ENCODE measurements around the gene KLK10.
"Not testable (repeated sequence)": the region's sequence is repeated elsewhere in the genome, so short reads cannot be mapped to it uniquely, and the experiment has no call there.

KLK10 gene

DNA sequence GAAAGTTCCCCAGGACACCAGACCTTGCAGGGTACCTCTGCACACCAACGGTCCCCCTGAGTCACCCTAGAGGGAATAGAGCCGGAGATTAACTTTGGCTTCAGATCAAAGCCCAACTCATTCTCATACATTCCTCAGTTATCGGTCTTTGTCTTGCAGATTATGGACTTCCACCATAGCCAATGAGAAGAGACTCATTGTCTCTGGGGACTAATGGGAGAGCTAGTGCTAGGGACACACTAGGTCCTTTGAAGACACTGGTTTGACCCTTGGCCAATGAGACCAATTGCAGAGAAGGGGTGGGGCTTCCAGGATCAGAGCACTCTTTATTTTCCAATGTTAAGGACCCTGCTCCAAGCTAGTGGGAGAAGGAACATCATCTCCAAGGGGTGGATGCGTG is 41.9 kb downstream of the KLK10 start:
- TF ChIP-seq EZH2phosphoT487 (IDR thresholded peaks at IDR 0.05; ENCODE audit: low read depth) = no peak
- TF ChIP-seq, protein P1, sequence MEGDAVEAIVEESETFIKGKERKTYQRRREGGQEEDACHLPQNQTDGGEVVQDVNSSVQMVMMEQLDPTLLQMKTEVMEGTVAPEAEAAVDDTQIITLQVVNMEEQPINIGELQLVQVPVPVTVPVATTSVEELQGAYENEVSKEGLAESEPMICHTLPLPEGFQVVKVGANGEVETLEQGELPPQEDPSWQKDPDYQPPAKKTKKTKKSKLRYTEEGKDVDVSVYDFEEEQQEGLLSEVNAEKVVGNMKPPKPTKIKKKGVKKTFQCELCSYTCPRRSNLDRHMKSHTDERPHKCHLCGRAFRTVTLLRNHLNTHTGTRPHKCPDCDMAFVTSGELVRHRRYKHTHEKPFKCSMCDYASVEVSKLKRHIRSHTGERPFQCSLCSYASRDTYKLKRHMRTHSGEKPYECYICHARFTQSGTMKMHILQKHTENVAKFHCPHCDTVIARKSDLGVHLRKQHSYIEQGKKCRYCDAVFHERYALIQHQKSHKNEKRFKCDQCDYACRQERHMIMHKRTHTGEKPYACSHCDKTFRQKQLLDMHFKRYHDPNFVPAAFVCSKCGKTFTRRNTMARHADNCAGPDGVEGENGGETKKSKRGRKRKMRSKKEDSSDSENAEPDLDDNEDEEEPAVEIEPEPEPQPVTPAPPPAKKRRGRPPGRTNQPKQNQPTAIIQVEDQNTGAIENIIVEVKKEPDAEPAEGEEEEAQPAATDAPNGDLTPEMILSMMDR (IDR thresholded peaks at IDR 0.05; ENCODE audit: low read depth, low read length) = no peak
- no peak overlapping the region for H3K9ac ChIP-seq (ENCODE audit: low read length)
- H3K36me3 ChIP-seq (replicated peaks; ENCODE audit: low read depth, low read length) = no peaks in the 10 kb centered on the region
- no peak overlapping the region for H3K4me2 ChIP-seq (ENCODE audit: low read length)
- H3K27me3 ChIP-seq (ENCODE audit: low read depth, low read length) = peaks cover 40% of the 10 kb centered on the region
- H3K79me2 ChIP-seq (ENCODE audit: low read length) = no peaks in the 10 kb centered on the region
- no peaks in the 10 kb centered on the region for H3K4me1 ChIP-seq (ENCODE audit: low read length)
- H3K9me3 ChIP-seq (ENCODE audit: insufficient read depth, low read length) = no peaks in the 10 kb centered on the region
- H3K4me3 ChIP-seq (ENCODE audit: low read length) = no peak overlapping the region
- H3K27ac ChIP-seq (ENCODE audit: low read length) = no peak overlapping the region
- H4K20me1 ChIP-seq (ENCODE audit: insufficient read depth, low read length) = no peaks in the 10 kb centered on the region
- no peak overlapping the region for H2AFZ ChIP-seq (ENCODE audit: low read depth, low read length)

DNA sequence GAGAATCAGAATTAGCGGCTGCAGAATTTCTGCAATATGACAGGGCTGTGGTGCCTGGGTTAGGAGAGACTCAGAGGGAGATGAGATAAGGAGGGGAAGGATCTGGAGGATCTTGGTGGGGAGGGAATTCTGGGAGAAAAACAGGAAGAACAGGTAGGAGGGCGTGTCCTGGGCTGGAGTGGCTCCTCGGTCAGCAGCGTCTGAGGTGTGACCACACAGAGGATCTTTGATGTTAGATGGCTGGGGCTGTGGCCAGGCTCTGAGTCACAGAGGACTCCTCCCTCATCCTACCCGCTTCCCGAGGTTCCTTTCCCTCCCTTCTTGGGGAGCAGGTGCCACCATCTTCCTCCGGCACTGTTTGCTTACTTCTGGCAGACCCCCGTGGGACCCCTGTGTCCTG is 43.7 kb downstream of the KLK10 start:
- Histone ChIP-seq H3K9me3 (ENCODE audit: insufficient read depth, low read length) (no peaks in the 10 kb centered on the region), H2AFZ (ENCODE audit: low read depth, low read length) (no peak overlapping the region), H3K4me2 (ENCODE audit: low read length) (no peak overlapping the region), H3K4me3 (ENCODE audit: low read length) (no peak overlapping the region), H3K4me1 (ENCODE audit: low read length) (no peaks in the 10 kb centered on the region), H3K9ac (ENCODE audit: low read length) (no peak overlapping the region), H4K20me1 (ENCODE audit: insufficient read depth, low read length) (no peaks in the 10 kb centered on the region), H3K36me3 (replicated peaks; ENCODE audit: low read depth, low read length) (no peaks in the 10 kb centered on the region), H3K79me2 (ENCODE audit: low read length) (no peaks in the 10 kb centered on the region), H3K27me3 (ENCODE audit: low read depth, low read length) (peaks cover 40% of the 10 kb centered on the region), H3K27ac (ENCODE audit: low read length) (no peak overlapping the region)
- no peak for TF ChIP-seq EZH2phosphoT487 (IDR thresholded peaks at IDR 0.05; ENCODE audit: low read depth)
- TF ChIP-seq, protein P1 (IDR thresholded peaks at IDR 0.05; ENCODE audit: low read depth, low read length) = no peak

DNA sequence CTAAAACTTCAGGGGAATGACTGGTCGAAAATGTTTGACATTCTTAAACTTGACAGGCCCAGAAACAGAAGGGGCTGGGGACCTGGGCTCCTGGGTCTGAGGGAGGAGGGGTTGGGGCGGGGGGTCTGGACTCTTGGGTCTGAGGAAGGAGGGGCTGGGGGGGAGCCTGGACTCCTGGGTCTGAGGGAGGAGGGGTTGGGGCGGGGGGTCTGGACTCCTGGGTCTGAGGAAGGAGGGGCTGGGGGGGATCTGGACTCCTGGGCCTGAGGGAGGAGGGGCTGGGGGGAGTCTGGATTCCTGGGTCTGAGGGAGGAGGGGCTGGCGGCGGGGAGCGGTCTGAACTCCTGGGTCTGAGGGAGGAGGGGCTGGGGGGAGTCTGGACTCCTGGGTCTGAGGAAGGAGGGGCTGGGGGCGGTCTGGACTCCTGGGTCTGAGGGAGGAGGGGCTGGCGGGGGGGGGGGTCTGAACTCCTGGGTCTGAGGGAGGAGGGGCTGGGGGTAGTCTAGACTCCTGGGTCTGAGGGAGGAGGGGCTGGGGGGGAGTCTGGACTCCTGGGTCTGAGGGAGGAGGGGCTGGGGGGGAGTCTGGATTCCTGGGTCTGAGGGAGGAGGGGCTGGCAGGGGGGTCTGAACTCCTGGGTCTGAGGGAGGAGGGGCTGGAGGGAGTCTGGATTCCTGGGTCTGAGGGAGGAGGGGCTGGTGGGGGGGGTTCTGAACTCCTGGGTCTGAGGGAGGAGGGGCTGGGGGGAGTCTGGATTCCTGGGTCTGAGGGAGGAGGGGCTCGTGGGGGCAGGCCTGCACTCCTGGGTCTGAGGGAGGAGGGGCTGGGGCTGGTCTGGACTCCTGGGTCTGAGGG is 44.6 kb downstream of the KLK10 start:
- Histone ChIP-seq H2AFZ (ENCODE audit: low read depth, low read length) (no peak overlapping the region), H4K20me1 (ENCODE audit: insufficient read depth, low read length) (no peaks in the 10 kb centered on the region), H3K4me1 (ENCODE audit: low read length) (no peaks in the 10 kb centered on the region), H3K27me3 (ENCODE audit: low read depth, low read length) (peaks cover 45% of the 10 kb centered on the region), H3K9me3 (ENCODE audit: insufficient read depth, low read length) (no peaks in the 10 kb centered on the region), H3K36me3 (replicated peaks; ENCODE audit: low read depth, low read length) (no peaks in the 10 kb centered on the region), H3K79me2 (ENCODE audit: low read length) (no peaks in the 10 kb centered on the region), H3K9ac (ENCODE audit: low read length) (no peak overlapping the region), H3K4me2 (ENCODE audit: low read length) (no peak overlapping the region), H3K27ac (ENCODE audit: low read length) (no peak overlapping the region), H3K4me3 (ENCODE audit: low read length) (no peak overlapping the region)
- no peak for TF ChIP-seq EZH2phosphoT487 (IDR thresholded peaks at IDR 0.05; ENCODE audit: low read depth)
- TF ChIP-seq, protein P1 (IDR thresholded peaks at IDR 0.05; ENCODE audit: low read depth, low read length) = no peak

DNA sequence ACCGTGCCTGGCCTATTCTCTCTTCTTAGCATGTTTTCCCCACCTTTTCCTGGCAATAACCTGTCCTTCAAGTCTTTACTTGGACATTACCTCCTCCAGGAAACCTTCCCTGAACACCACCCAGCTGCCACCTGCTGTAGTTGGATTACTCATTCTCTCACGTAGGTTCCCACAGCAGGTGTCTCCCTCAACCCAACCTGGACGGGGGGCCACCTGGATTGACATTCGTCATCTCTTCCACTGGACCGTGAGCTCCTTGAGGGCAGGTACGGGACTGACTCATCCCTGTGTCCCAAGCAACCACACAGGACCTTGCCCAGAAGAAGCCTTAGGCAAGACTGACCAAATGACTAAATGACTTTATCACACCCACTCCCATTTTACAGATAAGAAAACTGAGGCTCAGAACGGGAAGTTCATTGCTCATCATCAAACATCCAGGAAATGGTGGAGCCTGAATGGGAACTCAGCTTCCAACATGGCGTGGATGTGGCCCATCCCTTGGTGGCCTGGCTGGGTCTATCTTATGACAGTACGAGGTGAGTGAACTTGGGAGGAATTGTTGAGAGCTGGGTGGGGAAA is 46.6 kb downstream of the KLK10 start:
- Histone ChIP-seq H3K9me3 (ENCODE audit: insufficient read depth, low read length) (no peaks in the 10 kb centered on the region), H3K4me3 (ENCODE audit: low read length) (no peak overlapping the region), H3K27me3 (ENCODE audit: low read depth, low read length) (peaks cover 40% of the 10 kb centered on the region), H3K9ac (ENCODE audit: low read length) (no peak overlapping the region), H3K79me2 (ENCODE audit: low read length) (no peaks in the 10 kb centered on the region), H3K4me2 (ENCODE audit: low read length) (no peak overlapping the region), H4K20me1 (ENCODE audit: insufficient read depth, low read length) (no peaks in the 10 kb centered on the region), H2AFZ (ENCODE audit: low read depth, low read length) (no peak overlapping the region), H3K4me1 (ENCODE audit: low read length) (no peaks in the 10 kb centered on the region), H3K27ac (ENCODE audit: low read length) (no peak overlapping the region), H3K36me3 (replicated peaks; ENCODE audit: low read depth, low read length) (no peaks in the 10 kb centered on the region)
- TF ChIP-seq, protein P1 (IDR thresholded peaks at IDR 0.05; ENCODE audit: low read depth, low read length) = no peak
- no peak for TF ChIP-seq EZH2phosphoT487 (IDR thresholded peaks at IDR 0.05; ENCODE audit: low read depth)

DNA sequence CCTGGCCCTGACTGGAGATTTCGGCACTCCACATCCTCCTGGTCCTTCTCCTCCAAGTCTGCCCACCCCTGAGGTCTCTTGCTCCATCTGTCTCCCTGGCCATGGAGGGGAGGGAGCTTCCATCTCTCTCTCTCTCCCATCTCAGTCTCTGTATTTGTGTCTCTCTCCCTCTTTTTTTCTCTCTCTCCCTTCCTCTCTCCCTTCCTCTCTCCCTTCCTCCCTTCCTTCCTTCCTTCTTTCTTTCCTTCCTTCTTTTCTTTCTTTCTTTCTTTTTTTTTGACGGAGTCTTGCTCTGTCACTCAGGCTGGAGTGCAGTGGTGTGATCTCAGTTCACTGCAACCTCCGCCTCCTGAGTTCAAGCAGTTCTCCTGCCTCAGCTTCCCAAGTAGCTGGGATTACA is 49.7 kb downstream of the KLK10 start:
- H3K36me3 ChIP-seq (replicated peaks; ENCODE audit: low read depth, low read length); H3K27ac ChIP-seq (ENCODE audit: low read length); H3K9ac ChIP-seq (ENCODE audit: low read length); H3K9me3 ChIP-seq (ENCODE audit: insufficient read depth, low read length); H4K20me1 ChIP-seq (ENCODE audit: insufficient read depth, low read length); H3K4me1 ChIP-seq (ENCODE audit: low read length); H2AFZ ChIP-seq (ENCODE audit: low read depth, low read length); H3K4me2 ChIP-seq (ENCODE audit: low read length); H3K4me3 ChIP-seq (ENCODE audit: low read length); H3K79me2 ChIP-seq (ENCODE audit: low read length): not testable (repeated sequence)
- H3K27me3 ChIP-seq (ENCODE audit: low read depth, low read length) = peaks cover 18% of the 10 kb centered on the region
